T1000 (cell line): ENCODE data around the gene EYA4.
"Not testable (repeated sequence)": the region's sequence is repeated elsewhere in the genome, so short reads cannot be mapped to it uniquely, and the experiment has no call there.

ENCODE experiments used
- DNase-seq: peaks from one replicate; lab custom pipeline; 2025; ENCODE audit warnings: mixed read lengths; lab: John Stamatoyannopoulos, UW

The EYA4 gene

GRCh38 chr6:133532908-133533307 lies 291.8 kb downstream of the EYA4 start:
- DNase-seq: no peak

- DNase-seq: no peak
These were observed 298.5 kb downstream of the EYA4 start for GRCh38 chr6:133539502-133540259.

GRCh38 chr6:133540361-133540760 lies 299.2 kb downstream of the EYA4 start:
- no peak for DNase-seq

- DNase-seq: no peak
These were observed 299.9 kb downstream of the EYA4 start for GRCh38 chr6:133541040-133541439.

- no peak for DNase-seq
These were observed 301.1 kb downstream of the EYA4 start for GRCh38 chr6:133542056-133542821.

- DNase-seq: no peak
These were observed 303.3 kb downstream of the EYA4 start for GRCh38 chr6:133544419-133544818.

- no peak for DNase-seq
These were observed 304.9 kb downstream of the EYA4 start for GRCh38 chr6:133546098-133546497.

GRCh38 chr6:133547136-133547535 lies 306.0 kb downstream of the EYA4 start:
- no peak for DNase-seq

GRCh38 chr6:133548423-133549159 lies 307.4 kb downstream of the EYA4 start:
- DNase-seq: no peak

- no peak for DNase-seq
These were observed 308.2 kb downstream of the EYA4 start for GRCh38 chr6:133549371-133549801.

GRCh38 chr6:133550026-133550425 lies 308.9 kb downstream of the EYA4 start:
- no peak for DNase-seq

- no peak for DNase-seq
These were observed 310.3 kb downstream of the EYA4 start for GRCh38 chr6:133551436-133551835.

- peak; percentile 50 for DNase-seq
These were observed 310.7 kb downstream of the EYA4 start for GRCh38 chr6:133551847-133552341.

GRCh38 chr6:133553652-133554051 lies 312.5 kb downstream of the EYA4 start:
- no peak for DNase-seq

- DNase-seq: not testable (repeated sequence)
These were observed 313.0 kb downstream of the EYA4 start for GRCh38 chr6:133554121-133554520.

- no peak for DNase-seq
These were observed 314.5 kb downstream of the EYA4 start for GRCh38 chr6:133555685-133556084.

- DNase-seq: no peak
These were observed 318.8 kb downstream of the EYA4 start for GRCh38 chr6:133559926-133560325.

- DNase-seq: no peak
These were observed 326.5 kb downstream of the EYA4 start for GRCh38 chr6:133567636-133568035.

GRCh38 chr6:133568970-133569889 lies 328.1 kb downstream of the EYA4 start:
- peak; percentile 55 for DNase-seq

- DNase-seq: no peak
These were observed 330.5 kb downstream of the EYA4 start for GRCh38 chr6:133571681-133572080.

GRCh38 chr6:133577851-133578250 lies 336.7 kb downstream of the EYA4 start:
- DNase-seq: no peak
